Hematopoietic multipotent progenitor cell treated with erythropoietin and hydrocortisone succinate and interleukin-3 and kit ligand, for 6 days (in vitro differentiated cells): ENCODE measurements around the gene ALG9.
"Not testable (repeated sequence)": the region's sequence is repeated elsewhere in the genome, so short reads cannot be mapped to it uniquely, and the experiment has no call there.

ENCODE experiments used
- DNase-seq: peaks from one replicate; pipeline ENCODE4 v3.0.0-alpha.2; 2015

ALG9 gene

GRCh38 chr11:111870886-111871692, at the start of gene ALG9:
Gene ALG9 (minus strand): TSS chr11:111871581. CDS start chr11:111871482, 99 bp downstream.
- peak; percentile 88 for DNase-seq

GRCh38 chr11:111920908-111921307, 49.5 kb upstream of the ALG9 start:
- no peak for DNase-seq

- DNase-seq, result no peak
These were observed 47.2 kb upstream of the ALG9 start, which contains the start of gene C11orf52 for GRCh38 chr11:111918390-111919256. Gene C11orf52 (plus strand): TSS chr11:111918913. CDS start chr11:111918973, 60 bp downstream.

- no peak for DNase-seq
These were observed 46.4 kb upstream of the ALG9 start for GRCh38 chr11:111917788-111918187.

GRCh38 chr11:111917312-111917711, 45.9 kb upstream of the ALG9 start:
- no peak for DNase-seq

GRCh38 chr11:111916768-111917167, 45.4 kb upstream of the ALG9 start:
- no peak for DNase-seq

- DNase-seq, result no peak
These were observed 42.6 kb upstream of the ALG9 start for GRCh38 chr11:111913997-111914396.

- no peak for DNase-seq
These were observed 41.9 kb upstream of the ALG9 start for GRCh38 chr11:111913031-111913861.

- DNase-seq, result no peak
These were observed 41.2 kb upstream of the ALG9 start, which contains the start of gene HSPB2 for GRCh38 chr11:111912535-111912934. Gene HSPB2 (plus strand): TSS chr11:111912734. CDS start chr11:111912830, 96 bp downstream.

- no peak for DNase-seq
These were observed 40.4 kb upstream of the ALG9 start, which contains the start of gene CRYAB for GRCh38 chr11:111911563-111912401. Gene CRYAB (minus strand): TSS chr11:111911770. CDS start chr11:111911724, 46 bp downstream.

- no peak for DNase-seq
These were observed 39.5 kb upstream of the ALG9 start for GRCh38 chr11:111910676-111911562.

- DNase-seq, result no peak
These were observed 38.0 kb upstream of the ALG9 start for GRCh38 chr11:111909378-111909777.

- no peak for DNase-seq
These were observed 37.4 kb upstream of the ALG9 start for GRCh38 chr11:111908639-111909305.

GRCh38 chr11:111906680-111907079, 35.3 kb upstream of the ALG9 start:
- no peak for DNase-seq

GRCh38 chr11:111905411-111905810, 34.0 kb upstream of the ALG9 start:
- no peak for DNase-seq

- DNase-seq, result no peak
These were observed 15.5 kb upstream of the ALG9 start for GRCh38 chr11:111886844-111887243.

GRCh38 chr11:111886032-111886431, 14.7 kb upstream of the ALG9 start:
- no peak for DNase-seq

GRCh38 chr11:111885053-111885452, 13.7 kb upstream of the ALG9 start:
- DNase-seq, result not testable (repeated sequence)

GRCh38 chr11:111882202-111882601, 10.8 kb upstream of the ALG9 start:
- no peak for DNase-seq

GRCh38 chr11:111879637-111879960, 8.2 kb upstream of the ALG9 start:
- no peak for DNase-seq
